ENCODE data around the gene POU6F2.
"Not testable (repeated sequence)": the region's sequence is repeated elsewhere in the genome, so short reads cannot be mapped to it uniquely, and the experiment has no call there.

POU6F2 gene

GRCh38 chr7:39304668-39305405 lies 327.1 kb downstream of the POU6F2 start:
- no peak for DNase-seq (ENCODE audit: low read depth)

GRCh38 chr7:39306016-39306570 lies 328.4 kb downstream of the POU6F2 start:
- DNase-seq (ENCODE audit: low read depth): no peak

- no peak for DNase-seq (ENCODE audit: low read depth)
These were observed 333.0 kb downstream of the POU6F2 start for GRCh38 chr7:39310699-39311098.

GRCh38 chr7:39312254-39312989 lies 334.7 kb downstream of the POU6F2 start:
- no peak for DNase-seq (ENCODE audit: low read depth)

- DNase-seq (ENCODE audit: low read depth): no peak
These were observed 335.7 kb downstream of the POU6F2 start for GRCh38 chr7:39313376-39313775.

- no peak for DNase-seq (ENCODE audit: low read depth)
These were observed 336.3 kb downstream of the POU6F2 start for GRCh38 chr7:39313974-39314373.

GRCh38 chr7:39317107-39317506 lies 339.4 kb downstream of the POU6F2 start:
- no peak for DNase-seq (ENCODE audit: low read depth)

- DNase-seq (ENCODE audit: low read depth): no peak
These were observed 340.2 kb downstream of the POU6F2 start for GRCh38 chr7:39317896-39318295.

GRCh38 chr7:39321245-39321644 lies 343.5 kb downstream of the POU6F2 start:
- no peak for DNase-seq (ENCODE audit: low read depth)

- DNase-seq (ENCODE audit: low read depth): no peak
These were observed 344.3 kb downstream of the POU6F2 start for GRCh38 chr7:39321909-39322498.

GRCh38 chr7:39324139-39324760 lies 346.5 kb downstream of the POU6F2 start:
- no peak for DNase-seq (ENCODE audit: low read depth)

GRCh38 chr7:39331607-39332006 lies 353.9 kb downstream of the POU6F2 start:
- not testable (repeated sequence) for DNase-seq (ENCODE audit: low read depth)

GRCh38 chr7:39332142-39332541 lies 354.4 kb downstream of the POU6F2 start:
- no peak for DNase-seq (ENCODE audit: low read depth)

GRCh38 chr7:39333701-39334100 lies 356.0 kb downstream of the POU6F2 start:
- DNase-seq (ENCODE audit: low read depth): no peak

- DNase-seq (ENCODE audit: low read depth): no peak
These were observed 358.7 kb downstream of the POU6F2 start for GRCh38 chr7:39336442-39336841.

GRCh38 chr7:39338716-39339115 lies 361.0 kb downstream of the POU6F2 start:
- no peak for DNase-seq (ENCODE audit: low read depth)

- DNase-seq (ENCODE audit: low read depth): no peak
These were observed 361.9 kb downstream of the POU6F2 start for GRCh38 chr7:39339591-39339990.

- DNase-seq (ENCODE audit: low read depth): no peak
These were observed 363.4 kb downstream of the POU6F2 start for GRCh38 chr7:39341083-39341482.

- no peak for DNase-seq (ENCODE audit: low read depth)
These were observed 365.1 kb downstream of the POU6F2 start for GRCh38 chr7:39342763-39343162.

GRCh38 chr7:39349452-39350123 lies 371.9 kb downstream of the POU6F2 start:
- DNase-seq (ENCODE audit: low read depth): no peak

GRCh38 chr7:39353615-39354376 lies 376.1 kb downstream of the POU6F2 start:
- no peak for DNase-seq (ENCODE audit: low read depth)

Measured in CMK (cell line).